Measurements from ENCODE around the gene CCDC138. TPM values are rescaled to one million over a fixed set of nuclear protein-coding genes. Genes with fewer than 3 reads are reported as not detected.
A peak's percentile ranks its signal among the peaks of the same experiment; 100 is the strongest.

CCDC138 gene
- total and polyA plus RNA-seq, 2 of the 13 experiments (the other 11 are each of a cell fraction or from before 2014, with no cell fraction given), result 5.6 to 32.5 TPM

GRCh38 chr2:108835040-108835439, 48.5 kb downstream of the CCDC138 start:
- no peaks in the 10 kb centered on the region for H3K27me3 ChIP-seq (ENCODE audit: control insufficient read depth in 1 of 2, insufficient read depth in 2 of 2, low read length in 2 of 2)
- TF ChIP-seq ZNF33A (CRISPR knock-in tag; IDR thresholded peaks at IDR 0.05; ENCODE audit: borderline replicate concordance), result no peak
- no peak for TF ChIP-seq TBX3 (IDR thresholded peaks at IDR 0.05; ENCODE audit: borderline replicate concordance)
- TF ChIP-seq TBX2 (CRISPR knock-in tag; IDR thresholded peaks at IDR 0.05; ENCODE audit: borderline replicate concordance), result no peak
- TF ChIP-seq ZNF337 (CRISPR knock-in tag; IDR thresholded peaks at IDR 0.05; ENCODE audit: borderline replicate concordance, low read depth), result no peak
- no peak for TF ChIP-seq KLF13 (CRISPR knock-in tag; IDR thresholded peaks at IDR 0.05)
- in situ Hi-C loops (cut with HindIII; ENCODE audit: extremely low pct_ligation_motif_present, low pct_unique_long_range_greater_than_20kb), result no loop called here
- H3K4me1 ChIP-seq (ENCODE audit: insufficient read depth, low read length), result peaks cover 34% of the 10 kb centered on the region
- FAIRE-seq (no peak), ATAC-seq (no peak), DNase-seq (ENCODE audit: low spot score) (no peak)
- no peaks in the 10 kb centered on the region for H3K79me2 ChIP-seq (ENCODE audit: insufficient read depth, low read length)
- no peaks in the 10 kb centered on the region for H4K20me1 ChIP-seq (ENCODE audit: insufficient read depth, low read length)
- H3K27ac ChIP-seq (ENCODE audit: extremely low read length, insufficient read depth, low read length), result no peak overlapping the region
- H3K9ac ChIP-seq (ENCODE audit: insufficient read depth, low read depth, low read length), result no peak overlapping the region
- WGBS (ENCODE audit: low lambda C conversion rate), result 98% methylated on average over 1 of the region's 1 CpG
- intact Hi-C loops (cut with micrococcal nuclease; ENCODE audit: unreplicated experiment), result no loop called here
- ChIA-PET CTCF (ENCODE audit: low intra/inter-chr PET ratio, low total read pairs) (no interaction called here), POLR2A (no interaction called here)
- no TSS peak for BruUV-seq (replicated peaks)
- peaks cover 2 to 16% of the 10 kb centered on the region in 2 experiments; a peak in 2 of 5 replicates for H3K36me3 ChIP-seq (replicated peaks in 1 of 2; ENCODE audit: control insufficient read depth in 1 of 2, insufficient read depth in 2 of 2, low read length in 2 of 2)
- H2AFZ ChIP-seq (ENCODE audit: low read length), result no peak overlapping the region
- no peak overlapping the region for H3K4me3 ChIP-seq (replicated peaks in 1 of 3; ENCODE audit: insufficient read depth in 1 of 3, low read depth in 2 of 3, low read length in 3 of 3)
- H3K4me2 ChIP-seq (ENCODE audit: low read depth, low read length), result no peak overlapping the region
- peaks cover 22% of the 10 kb centered on the region for H3K9me3 ChIP-seq (ENCODE audit: low read length)

GRCh38 chr2:108837198-108837597, 50.6 kb downstream of the CCDC138 start:
- peaks cover 22% of the 10 kb centered on the region for H3K4me1 ChIP-seq (ENCODE audit: insufficient read depth, low read length)
- no peak for FAIRE-seq
- intact Hi-C loops (cut with micrococcal nuclease; ENCODE audit: unreplicated experiment) (no loop called here), in situ Hi-C loops (cut with HindIII; ENCODE audit: extremely low pct_ligation_motif_present, low pct_unique_long_range_greater_than_20kb) (no loop called here)
- 96% methylated on average over 7 of the region's 7 CpGs for whole genome bisulfite sequencing (ENCODE audit: low lambda C conversion rate)
- no TSS peak for BruUV-seq (replicated peaks)
- no peak overlapping the region for H3K9ac ChIP-seq (ENCODE audit: insufficient read depth, low read depth, low read length)
- H4K20me1 ChIP-seq (ENCODE audit: insufficient read depth, low read length), result no peaks in the 10 kb centered on the region
- DNase-seq (ENCODE audit: low spot score), result no peak
- H3K4me2 ChIP-seq (ENCODE audit: low read depth, low read length), result no peak overlapping the region
- POLR2A ChIA-PET, result no interaction called here
- CTCF ChIA-PET (ENCODE audit: low intra/inter-chr PET ratio, low total read pairs), result no interaction called here
- H3K4me3 ChIP-seq (replicated peaks in 1 of 3; ENCODE audit: insufficient read depth in 1 of 3, low read depth in 2 of 3, low read length in 3 of 3), result no peak overlapping the region
- TF ChIP-seq CREB1 (IDR thresholded peaks at IDR 0.05), result peak; percentile 74
- no peak for TF ChIP-seq CREB1 (CRISPR knock-in tag; IDR thresholded peaks at IDR 0.05)
- TF ChIP-seq STAT5B (CRISPR knock-in tag; IDR thresholded peaks at IDR 0.05), result no peak
- no peak for TF ChIP-seq ZNF569 (CRISPR knock-in tag; IDR thresholded peaks at IDR 0.05; ENCODE audit: borderline replicate concordance)
- TF ChIP-seq ZNF138 (CRISPR knock-in tag; IDR thresholded peaks at IDR 0.05; ENCODE audit: low read depth), result no peak
- TF ChIP-seq NR2F1 (CRISPR knock-in tag; IDR thresholded peaks at IDR 0.05), result no peak
- no peak for TF ChIP-seq ZNF747 (CRISPR knock-in tag; IDR thresholded peaks at IDR 0.05; ENCODE audit: borderline replicate concordance)
- TF ChIP-seq HBP1 (CRISPR knock-in tag; IDR thresholded peaks at IDR 0.05; ENCODE audit: low read depth), result no peak
- TF ChIP-seq CBX1 (IDR thresholded peaks at IDR 0.05; ENCODE audit: low read depth), result no peak
- H2AFZ ChIP-seq (ENCODE audit: low read length), result no peak overlapping the region
- H3K27ac ChIP-seq (ENCODE audit: extremely low read length, insufficient read depth, low read length), result no peak overlapping the region
- H3K79me2 ChIP-seq (ENCODE audit: insufficient read depth, low read length), result no peaks in the 10 kb centered on the region
- no peaks in the 10 kb centered on the region for H3K27me3 ChIP-seq (ENCODE audit: control insufficient read depth in 1 of 2, insufficient read depth in 2 of 2, low read length in 2 of 2)
- no peak for ATAC-seq
- peaks cover 2 to 26% of the 10 kb centered on the region in 2 experiments; a peak in 2 of 5 replicates for H3K36me3 ChIP-seq (replicated peaks in 1 of 2; ENCODE audit: control insufficient read depth in 1 of 2, insufficient read depth in 2 of 2, low read length in 2 of 2)
- peaks cover 22% of the 10 kb centered on the region for H3K9me3 ChIP-seq (ENCODE audit: low read length)

Measured in HepG2 (cell line).